Measurements from ENCODE around the gene UBXN2A. TPM values are rescaled to one million over a fixed set of nuclear protein-coding genes. Genes with fewer than 3 reads are reported as not detected.

The UBXN2A gene
- total RNA-seq, 1 experiment from 2014 or later = 19.7 TPM

DNA sequence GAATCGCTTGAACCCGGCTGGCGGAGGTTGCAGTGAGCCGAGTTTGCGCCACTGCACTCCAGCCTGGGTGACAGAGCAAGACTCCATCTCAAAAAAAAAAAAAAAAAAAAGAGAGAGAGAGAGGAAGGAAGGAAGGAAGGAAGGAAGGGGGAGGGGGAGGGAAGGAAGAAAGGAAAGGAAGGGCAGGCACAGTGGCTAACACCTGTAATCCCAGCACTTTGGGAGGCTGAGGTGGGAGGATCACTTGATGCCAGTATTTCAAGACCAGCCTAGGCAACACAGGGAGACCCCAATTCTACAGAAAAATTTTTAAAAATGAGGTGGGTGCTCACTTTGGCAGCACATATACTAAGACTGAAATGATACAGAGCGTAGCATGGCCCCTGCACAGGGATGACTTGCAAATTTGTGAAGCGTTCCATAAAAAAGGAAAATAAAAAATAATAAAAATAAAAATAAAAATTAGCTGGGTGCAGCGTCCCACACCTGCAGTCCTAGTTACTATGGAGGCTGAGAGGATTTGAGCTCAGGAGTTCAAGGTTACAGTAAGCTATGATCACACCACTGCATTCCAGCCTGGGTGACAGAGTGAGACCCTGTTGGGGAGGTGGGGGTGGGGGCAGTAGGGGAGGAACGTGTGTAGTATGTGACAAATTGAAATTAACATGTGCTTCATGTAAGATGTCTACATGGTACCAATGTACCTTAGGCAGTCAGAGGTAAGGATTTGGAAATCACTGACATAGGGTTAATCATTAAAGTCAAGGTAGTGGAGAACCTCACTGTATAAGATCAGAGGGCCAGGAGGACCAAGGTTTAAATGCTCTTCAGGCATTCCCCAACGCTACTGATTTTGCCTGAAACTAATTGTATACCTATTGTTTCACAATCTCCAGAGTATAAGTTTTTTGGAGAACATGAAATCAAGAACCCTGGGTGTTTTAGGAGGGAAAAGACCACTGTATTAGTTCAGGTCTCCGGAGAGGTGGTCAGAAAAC is 105.5 kb downstream of the UBXN2A start:
- no peaks in the 10 kb centered on the region for H3K27me3 Mint-ChIP-seq (ENCODE audit: low read depth)
- Histone ChIP-seq H3K56ac (ENCODE audit: insufficient read length, low read depth, low read length) (no peak overlapping the region), H3K9ac (ENCODE audit: extremely low read depth, insufficient read length, low read length) (no peak overlapping the region), H2AK5ac (ENCODE audit: insufficient read length, low read length) (no peak overlapping the region), H3K4me1 (ENCODE audit: insufficient read depth, low read length) (0 out of 2 replicates have a peak, but pooled peaks cover 1% of the 10 kb centered on the region), H2BK5ac (ENCODE audit: insufficient read length, low read length) (no peak overlapping the region), H2BK20ac (ENCODE audit: low read depth, low read length, poor library complexity, severe bottlenecking) (no peak overlapping the region), H3K79me2 (ENCODE audit: insufficient read depth, low read length) (peaks cover 2% of the 10 kb centered on the region; the same call in 1 of the 2 replicates), H3K4ac (ENCODE audit: low read depth, low read length) (no peak overlapping the region), H4K8ac (replicated peaks; ENCODE audit: insufficient read length, low read depth, low read length) (no peak overlapping the region), H3K79me1 (ENCODE audit: insufficient read depth, low read depth, low read length, poor library complexity, severe bottlenecking) (no peaks in the 10 kb centered on the region), H4K5ac (ENCODE audit: insufficient read length, low read depth, low read length) (no peak overlapping the region), H2BK120ac (ENCODE audit: low read depth, low read length, poor library complexity, severe bottlenecking) (no peak overlapping the region), H3K14ac (ENCODE audit: insufficient read depth, low read length) (no peak overlapping the region), H3K27ac (ENCODE audit: insufficient read length, low read depth, low read length) (no peak overlapping the region), H3T11ph (ENCODE audit: low read length) (no peak overlapping the region), H2BK15ac (ENCODE audit: low read depth, low read length) (no peak overlapping the region), H2BK12ac (ENCODE audit: insufficient read length, low read depth, low read length) (no peak overlapping the region), H3K18ac (ENCODE audit: insufficient read length, low read depth, low read length) (no peak overlapping the region), H3K23ac (ENCODE audit: insufficient read length, low read depth, low read length) (no peak overlapping the region), H3K27me3 (ENCODE audit: insufficient read depth, low read length) (no peaks in the 10 kb centered on the region), H4K91ac (ENCODE audit: insufficient read length, low read depth, low read length) (no peak overlapping the region), H4K20me1 (ENCODE audit: control insufficient read depth, insufficient read depth, insufficient read length) (peaks cover 5% of the 10 kb centered on the region), H3K9me3 (ENCODE audit: control insufficient read depth, low read depth, low read length) (no peaks in the 10 kb centered on the region), H3K23me2 (ENCODE audit: insufficient read length, low read depth, low read length, poor library complexity, severe bottlenecking) (peaks cover 9% of the 10 kb centered on the region), H2AFZ (ENCODE audit: low read length) (no peak overlapping the region), H3K4me2 (ENCODE audit: insufficient read depth, insufficient read length, low read length) (peak overlapping the region; percentile 97)
- peaks cover 0 to 7% (median 6%) of the 10 kb centered on the region in 3 experiments; a peak in 5 of 7 replicates for H3K36me3 Mint-ChIP-seq (ENCODE audit: insufficient read depth in 1 of 3, low read depth in 3 of 3)
- DNase-seq = no peak
- no peaks in the 10 kb centered on the region for H3K9me3 Mint-ChIP-seq
- WGBS (ENCODE audit: extremely low coverage, insufficient read length, low lambda C conversion rate) = no CpG with 5 or more reads among the region's 11 CpGs
- peaks cover 15 to 22% of the 10 kb centered on the region in 2 experiments for H3K4me1 Mint-ChIP-seq
- H3K4me3 Mint-ChIP-seq = peak overlapping the region; percentile 97 to 99
- no peak overlapping the region; a peak in 1 of 7 replicates for H3K27ac Mint-ChIP-seq
- TF ChIP-seq, protein P1, sequence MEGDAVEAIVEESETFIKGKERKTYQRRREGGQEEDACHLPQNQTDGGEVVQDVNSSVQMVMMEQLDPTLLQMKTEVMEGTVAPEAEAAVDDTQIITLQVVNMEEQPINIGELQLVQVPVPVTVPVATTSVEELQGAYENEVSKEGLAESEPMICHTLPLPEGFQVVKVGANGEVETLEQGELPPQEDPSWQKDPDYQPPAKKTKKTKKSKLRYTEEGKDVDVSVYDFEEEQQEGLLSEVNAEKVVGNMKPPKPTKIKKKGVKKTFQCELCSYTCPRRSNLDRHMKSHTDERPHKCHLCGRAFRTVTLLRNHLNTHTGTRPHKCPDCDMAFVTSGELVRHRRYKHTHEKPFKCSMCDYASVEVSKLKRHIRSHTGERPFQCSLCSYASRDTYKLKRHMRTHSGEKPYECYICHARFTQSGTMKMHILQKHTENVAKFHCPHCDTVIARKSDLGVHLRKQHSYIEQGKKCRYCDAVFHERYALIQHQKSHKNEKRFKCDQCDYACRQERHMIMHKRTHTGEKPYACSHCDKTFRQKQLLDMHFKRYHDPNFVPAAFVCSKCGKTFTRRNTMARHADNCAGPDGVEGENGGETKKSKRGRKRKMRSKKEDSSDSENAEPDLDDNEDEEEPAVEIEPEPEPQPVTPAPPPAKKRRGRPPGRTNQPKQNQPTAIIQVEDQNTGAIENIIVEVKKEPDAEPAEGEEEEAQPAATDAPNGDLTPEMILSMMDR (conservative IDR thresholded peaks at IDR 0.05) = no peak
